DND-41 (cell line): ENCODE results near the gene KMT5B.

ENCODE experiments used
- ATAC-seq: fragments of 200-7000 bp; cut with Tn5 transposase; 3 replicates; pipeline ENCODE4 v1.9.1; 2021; ENCODE audit warnings: low read depth; ENCODE audit not compliant: insufficient read depth
- DNase-seq: peaks from one replicate; pipeline ENCODE4 v3.0.0-alpha.2; 2020
- H2AFZ ChIP-seq: 2 replicates; pipeline ENCODE4 v1.6.0; 2012; ENCODE audit warnings: low read depth, low read length
- H3K27ac ChIP-seq: 2 replicates; pipeline ENCODE4 v1.5.1; 2012; ENCODE audit warnings: low read length, inconsistent platforms
- H3K27me3 ChIP-seq: fragments of 200-600 bp; sonication (generic); 2 replicates; pipeline ENCODE4 v1.6.0; 2012; ENCODE audit warnings: low read length, mild to moderate bottlenecking, inconsistent platforms; ENCODE audit not compliant: insufficient read depth, poor library complexity
- H3K36me3 ChIP-seq: 2 replicates; pipeline ENCODE4 v1.5.1; 2012; ENCODE audit warnings: low read length, inconsistent platforms; ENCODE audit not compliant: insufficient read depth
- H3K4me1 ChIP-seq: 2 replicates; pipeline ENCODE4 v1.5.1; 2012; ENCODE audit warnings: mild to moderate bottlenecking, low read length; ENCODE audit not compliant: insufficient read depth
- H3K4me2 ChIP-seq: 2 replicates; pipeline ENCODE4 v1.6.0; 2012; ENCODE audit warnings: mild to moderate bottlenecking, moderate library complexity, low read length, inconsistent platforms; ENCODE audit not compliant: insufficient read depth
- H3K4me3 ChIP-seq, 2 experiments: fragments of 200-600 bp in 1 of 2; shearing (Covaris generic) in 1 of 2; 2 replicates each; pipeline ENCODE4 v1.5.1; 2012 to 2016; ENCODE audit warnings: inconsistent platforms in 2 of 2, low read length in 2 of 2, mild to moderate bottlenecking in 2 of 2, low read depth in 1 of 2, moderate library complexity in 1 of 2
- H3K79me2 ChIP-seq: 2 replicates; pipeline ENCODE4 v1.6.0; 2012; ENCODE audit warnings: low read length, inconsistent platforms; ENCODE audit not compliant: insufficient read depth
- H3K9ac ChIP-seq: 2 replicates; pipeline ENCODE4 v1.6.0; 2012; ENCODE audit warnings: low read depth, mild to moderate bottlenecking, inconsistent platforms, low read length, moderate library complexity
- H3K9me3 ChIP-seq: 2 replicates; pipeline ENCODE4 v1.5.1; 2012; ENCODE audit warnings: low read length, moderate library complexity, mild to moderate bottlenecking, inconsistent platforms; ENCODE audit not compliant: insufficient read depth, severe bottlenecking
- H4K20me1 ChIP-seq: 2 replicates; pipeline ENCODE4 v1.6.0; 2012; ENCODE audit warnings: low read length; ENCODE audit not compliant: insufficient read depth
- EZH2 ChIP-seq: IDR thresholded peaks from 3 replicates; pipeline ENCODE4 v1.6.1; 2012; ENCODE audit warnings: borderline replicate concordance, low read depth, mild to moderate bottlenecking, moderate library complexity, low read length, inconsistent platforms; ENCODE audit not compliant: severe bottlenecking
- TF ChIP-seq, protein P1 (sequence below): IDR thresholded peaks from 2 replicates; pipeline ENCODE4 v1.5.1; 2012; ENCODE audit warnings: borderline replicate concordance, low read length, moderate library complexity, mild to moderate bottlenecking; ENCODE audit not compliant: poor library complexity, severe bottlenecking; ENCODE audit errors: extremely low read depth

Gene KMT5B

DNA sequence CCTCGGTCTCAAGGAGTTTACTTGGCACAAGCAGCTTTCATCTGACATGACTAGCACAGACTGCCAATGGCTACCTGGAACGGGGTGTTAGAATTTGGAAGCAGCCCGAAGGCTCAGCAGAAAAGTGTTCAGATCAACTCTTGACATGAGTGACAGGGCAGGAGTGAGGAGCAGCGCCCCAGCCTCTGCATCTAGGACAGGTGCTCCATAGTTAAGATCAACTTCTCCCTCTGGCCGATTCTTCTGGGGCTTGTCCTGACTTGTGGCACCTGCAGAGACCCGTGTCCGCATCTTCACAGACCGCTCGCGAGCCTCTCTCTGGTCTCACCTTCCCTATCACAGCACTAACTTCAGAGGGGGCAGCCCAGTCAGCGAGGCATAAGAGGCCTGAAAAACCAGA, 49.4 kb downstream of the KMT5B start:
- ATAC-seq (no peak), DNase-seq (no peak)
- Histone ChIP-seq H3K4me3 (no peak overlapping the region), H3K27ac (no peak overlapping the region), H3K79me2 (no peaks in the 10 kb centered on the region), H3K4me1 (no peaks in the 10 kb centered on the region), H3K9ac (no peak overlapping the region), H3K36me3 (peaks cover 50% of the 10 kb centered on the region), H2AFZ (no peak overlapping the region), H4K20me1 (no peaks in the 10 kb centered on the region), H3K4me2 (no peak overlapping the region), H3K27me3 (no peaks in the 10 kb centered on the region), H3K9me3 (no peaks in the 10 kb centered on the region)
- TF ChIP-seq, protein P1, sequence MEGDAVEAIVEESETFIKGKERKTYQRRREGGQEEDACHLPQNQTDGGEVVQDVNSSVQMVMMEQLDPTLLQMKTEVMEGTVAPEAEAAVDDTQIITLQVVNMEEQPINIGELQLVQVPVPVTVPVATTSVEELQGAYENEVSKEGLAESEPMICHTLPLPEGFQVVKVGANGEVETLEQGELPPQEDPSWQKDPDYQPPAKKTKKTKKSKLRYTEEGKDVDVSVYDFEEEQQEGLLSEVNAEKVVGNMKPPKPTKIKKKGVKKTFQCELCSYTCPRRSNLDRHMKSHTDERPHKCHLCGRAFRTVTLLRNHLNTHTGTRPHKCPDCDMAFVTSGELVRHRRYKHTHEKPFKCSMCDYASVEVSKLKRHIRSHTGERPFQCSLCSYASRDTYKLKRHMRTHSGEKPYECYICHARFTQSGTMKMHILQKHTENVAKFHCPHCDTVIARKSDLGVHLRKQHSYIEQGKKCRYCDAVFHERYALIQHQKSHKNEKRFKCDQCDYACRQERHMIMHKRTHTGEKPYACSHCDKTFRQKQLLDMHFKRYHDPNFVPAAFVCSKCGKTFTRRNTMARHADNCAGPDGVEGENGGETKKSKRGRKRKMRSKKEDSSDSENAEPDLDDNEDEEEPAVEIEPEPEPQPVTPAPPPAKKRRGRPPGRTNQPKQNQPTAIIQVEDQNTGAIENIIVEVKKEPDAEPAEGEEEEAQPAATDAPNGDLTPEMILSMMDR: no peak
- TF ChIP-seq EZH2: no peak

- TF ChIP-seq, protein P1: no peak
- TF ChIP-seq EZH2: no peak
- H3K4me3 ChIP-seq: no peak overlapping the region
- no peaks in the 10 kb centered on the region for H3K27me3 ChIP-seq
- no peaks in the 10 kb centered on the region for H3K4me1 ChIP-seq
- H3K4me2 ChIP-seq: no peak overlapping the region
- H3K27ac ChIP-seq: no peak overlapping the region
- H3K79me2 ChIP-seq: no peaks in the 10 kb centered on the region
- no peak overlapping the region for H3K9ac ChIP-seq
- no peaks in the 10 kb centered on the region for H4K20me1 ChIP-seq
- DNase-seq (no peak), ATAC-seq (no peak)
- no peaks in the 10 kb centered on the region for H3K9me3 ChIP-seq
- no peak overlapping the region for H2AFZ ChIP-seq
- H3K36me3 ChIP-seq: peaks cover 26% of the 10 kb centered on the region; the same call in 1 of the 2 replicates
These were observed 52.9 kb downstream of the KMT5B start for GRCh38 chr11:68160100-68160695.

DNA sequence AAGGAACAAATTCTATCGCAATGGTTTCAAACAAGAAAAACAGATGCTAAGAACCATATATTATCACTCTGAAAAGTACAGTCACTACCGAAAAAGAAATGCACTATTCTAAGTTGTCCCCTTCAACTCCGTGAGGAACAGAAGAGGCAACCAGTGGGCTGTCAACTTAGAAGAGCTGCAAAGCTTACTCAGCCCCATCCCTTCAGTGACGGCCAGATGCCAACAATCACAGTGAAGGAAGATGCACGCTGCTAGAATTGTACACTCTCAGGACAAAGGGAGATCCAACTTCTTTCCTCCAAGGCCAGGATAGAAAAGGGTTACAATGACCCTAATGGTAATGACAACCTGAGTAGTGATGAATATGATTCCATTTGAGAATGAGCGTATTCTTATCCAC, 53.4 kb downstream of the KMT5B start:
- no peak overlapping the region for H2AFZ ChIP-seq
- no peaks in the 10 kb centered on the region for H3K27me3 ChIP-seq
- no peaks in the 10 kb centered on the region for H3K4me1 ChIP-seq
- no peak overlapping the region for H3K9ac ChIP-seq
- no peak overlapping the region for H3K4me2 ChIP-seq
- TF ChIP-seq EZH2: no peak
- TF ChIP-seq, protein P1: no peak
- no peaks in the 10 kb centered on the region for H4K20me1 ChIP-seq
- peaks cover 23% of the 10 kb centered on the region; the same call in 1 of the 2 replicates for H3K36me3 ChIP-seq
- no peak for ATAC-seq
- no peaks in the 10 kb centered on the region for H3K9me3 ChIP-seq
- no peak overlapping the region for H3K27ac ChIP-seq
- H3K4me3 ChIP-seq: no peak overlapping the region
- no peak for DNase-seq
- H3K79me2 ChIP-seq: no peaks in the 10 kb centered on the region

DNA sequence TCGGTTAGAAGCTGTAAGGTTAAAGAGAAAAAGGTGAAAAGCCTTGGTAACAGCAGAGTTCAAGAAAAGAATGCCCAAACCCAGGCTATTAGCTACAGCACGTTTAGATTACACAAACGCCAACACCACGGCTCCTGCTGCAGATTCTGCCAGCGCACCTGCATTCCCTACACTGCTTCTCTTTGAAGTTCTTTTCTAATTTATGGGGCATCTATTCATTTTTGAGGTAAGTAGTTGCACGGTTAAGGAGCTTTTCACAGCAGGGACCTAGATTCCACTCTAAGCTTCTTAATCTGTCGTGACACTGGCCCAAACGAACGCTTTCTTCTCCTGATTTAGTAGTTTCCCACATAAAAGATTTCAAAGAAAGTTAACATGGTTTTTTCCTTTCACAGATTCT, 53.9 kb downstream of the KMT5B start:
- Histone ChIP-seq H3K79me2 (no peaks in the 10 kb centered on the region), H4K20me1 (no peaks in the 10 kb centered on the region), H2AFZ (no peak overlapping the region), H3K4me1 (no peaks in the 10 kb centered on the region), H3K9ac (no peak overlapping the region), H3K27ac (no peak overlapping the region), H3K4me2 (no peak overlapping the region), H3K27me3 (no peaks in the 10 kb centered on the region), H3K36me3 (peaks cover 19% of the 10 kb centered on the region; the same call in 1 of the 2 replicates), H3K9me3 (no peaks in the 10 kb centered on the region), H3K4me3 (no peak overlapping the region)
- DNase-seq (no peak), ATAC-seq (no peak)
- no peak for TF ChIP-seq EZH2
- TF ChIP-seq, protein P1: no peak
